GM18867 (cell line): ENCODE results near the gene C2CD2.
"Not testable (repeated sequence)": the region's sequence is repeated elsewhere in the genome, so short reads cannot be mapped to it uniquely, and the experiment has no call there.

Experiments used
- ATAC-seq: cut with Tn5 transposase; IDR thresholded peaks from one replicate; pipeline ENCODE4 v1.9.1; 2021; ENCODE audit warnings: mild to moderate bottlenecking, moderate library complexity; ENCODE audit not compliant: unreplicated experiment

C2CD2 gene

GRCh38 chr21:41958886-41959563, 5.2 kb upstream of the C2CD2 start:
- no peak for ATAC-seq

- no peak for ATAC-seq
Measured at GRCh38 chr21:41957991-41958766, 4.4 kb upstream of the C2CD2 start.

GRCh38 chr21:41956926-41957729, 3.3 kb upstream of the C2CD2 start:
- ATAC-seq, result no peak

GRCh38 chr21:41955516-41955915, 1.7 kb upstream of the C2CD2 start:
- ATAC-seq, result no peak

GRCh38 chr21:41954654-41955499, 1.1 kb upstream of the C2CD2 start:
- ATAC-seq, result no peak

GRCh38 chr21:41953249-41953830, 478 bp downstream of the C2CD2 start:
- peak; percentile 20 for ATAC-seq

- ATAC-seq, result no peak
Measured at GRCh38 chr21:41952568-41953248, 1.1 kb downstream of the C2CD2 start.

GRCh38 chr21:41951876-41952567, 1.8 kb downstream of the C2CD2 start:
- no peak for ATAC-seq

- no peak for ATAC-seq
Measured at GRCh38 chr21:41950941-41951351, 2.9 kb downstream of the C2CD2 start.

- not testable (repeated sequence) for ATAC-seq
Measured at GRCh38 chr21:41949631-41950030, 4.2 kb downstream of the C2CD2 start.

- ATAC-seq, result no peak
Measured at GRCh38 chr21:41948901-41949300, 4.9 kb downstream of the C2CD2 start.

- ATAC-seq, result no peak
Measured at GRCh38 chr21:41948078-41948895, 5.5 kb downstream of the C2CD2 start.

GRCh38 chr21:41945982-41946381, 7.8 kb downstream of the C2CD2 start:
- no peak for ATAC-seq

GRCh38 chr21:41943851-41944250, 10.0 kb downstream of the C2CD2 start:
- ATAC-seq, result no peak

GRCh38 chr21:41942457-41942856, 11.4 kb downstream of the C2CD2 start:
- ATAC-seq, result no peak

GRCh38 chr21:41941941-41942340, 11.9 kb downstream of the C2CD2 start:
- no peak for ATAC-seq

- ATAC-seq, result no peak
Measured at GRCh38 chr21:41940431-41940830, 13.4 kb downstream of the C2CD2 start.

- no peak for ATAC-seq
Measured at GRCh38 chr21:41939391-41939790, 14.4 kb downstream of the C2CD2 start.
